ENCODE measurements around the gene FBXW7. TPM values are rescaled to one million over a fixed set of nuclear protein-coding genes. Genes with fewer than 3 reads are reported as not detected.

The FBXW7 gene
- total and polyA plus RNA-seq, 4 donors = 6.5 to 62.7 (median 32.5) TPM

DNA sequence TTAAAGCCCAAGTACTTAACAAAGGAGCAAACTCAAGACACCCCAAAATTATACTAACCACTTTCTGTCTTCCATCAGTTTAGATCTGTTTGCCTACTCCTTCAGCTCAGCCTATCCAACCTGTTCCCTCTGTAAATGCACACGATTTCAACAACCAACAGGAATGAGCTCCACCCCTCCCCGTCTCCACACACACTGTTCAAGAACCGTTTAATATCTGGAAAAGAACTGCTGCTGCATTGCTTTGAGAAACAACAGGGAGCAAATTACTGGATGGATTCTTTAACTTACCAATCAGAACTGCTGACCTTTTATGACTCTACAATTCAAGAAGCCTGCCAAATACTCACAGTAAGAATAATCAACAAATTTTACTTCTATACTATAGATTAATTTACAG lies 87.0 kb downstream of the FBXW7 start:
- H3K4me3 ChIP-seq (ENCODE audit: low read length in 2 of 2) = no peak overlapping the region
- intact Hi-C loops (cut with DNase I) = no loop called here
- 49 to 53% methylated on average over 3 of the region's 3 CpGs for WGBS, 2 donors

DNA sequence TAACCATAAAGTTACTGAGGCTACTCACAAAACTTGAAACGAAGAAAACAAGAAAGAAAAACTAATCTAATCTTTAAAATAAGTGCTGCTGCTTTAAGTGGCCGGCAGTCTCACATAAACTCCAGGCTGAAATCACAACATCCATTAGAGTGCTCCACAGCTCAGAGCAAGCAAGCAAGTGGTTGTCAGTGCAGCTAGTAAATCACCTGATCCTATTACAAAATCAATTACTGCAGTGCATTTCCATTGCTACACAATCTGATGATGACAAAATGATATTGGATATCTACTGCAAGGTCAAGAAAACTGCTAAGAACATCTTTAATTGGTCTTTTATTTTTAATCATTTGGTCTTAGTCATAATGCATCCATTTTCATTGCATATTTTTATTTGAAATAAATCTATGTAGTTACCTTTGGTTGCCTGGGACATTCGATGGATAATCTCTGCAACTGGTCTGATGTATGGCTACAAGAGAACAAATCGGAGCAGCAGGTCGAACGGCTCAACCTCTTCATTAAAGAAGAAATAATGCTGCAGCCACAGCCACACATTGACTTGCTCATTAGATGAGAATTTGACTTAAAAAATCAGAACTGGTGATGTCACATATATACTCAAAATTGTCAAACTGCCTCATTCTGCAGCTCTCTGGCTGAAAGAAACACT lies 87.7 kb downstream of the FBXW7 start:
- Histone ChIP-seq H3K27me3 (ENCODE audit: control insufficient read depth in 1 of 2, insufficient read depth in 2 of 2, low read length in 1 of 2) (no peaks in the 10 kb centered on the region), H3K4me3 (ENCODE audit: low read length in 2 of 2) (no peak overlapping the region), H3K9me3 (ENCODE audit: control insufficient read depth, low read length) (no peaks in the 10 kb centered on the region), H3K4me1 (ENCODE audit: control insufficient read depth in 1 of 2, insufficient read depth in 2 of 2, low read length in 2 of 2) (peaks cover 0 to 1% of the 10 kb centered on the region in 2 donors), H3K27ac (ENCODE audit: low read depth in 1 of 2, low read length in 2 of 2) (no peak overlapping the region), H3K36me3 (ENCODE audit: control insufficient read depth in 1 of 2, insufficient read depth in 2 of 2, low read length in 1 of 2) (no peaks in the 10 kb centered on the region)
- ATAC-seq (ENCODE audit: low FRiP score) = no peak
- no peak for DNase-seq
- 89 to 92% methylated on average over 6 of the region's 6 CpGs for WGBS, 2 donors
- intact Hi-C loops (cut with DNase I) = no loop called here

More for the DNA sequence above, 87.0 kb downstream of the FBXW7 start:
- H3K4me1 ChIP-seq (ENCODE audit: control insufficient read depth in 1 of 2, insufficient read depth in 2 of 2, low read length in 2 of 2) = peaks cover 0 to 1% of the 10 kb centered on the region in 2 donors
- no peaks in the 10 kb centered on the region for H3K27me3 ChIP-seq (ENCODE audit: control insufficient read depth in 1 of 2, insufficient read depth in 2 of 2, low read length in 1 of 2)
- DNase-seq (no peak), ATAC-seq (ENCODE audit: low FRiP score) (no peak)
- H3K27ac ChIP-seq (ENCODE audit: low read depth in 1 of 2, low read length in 2 of 2) = no peak overlapping the region
- no peaks in the 10 kb centered on the region for H3K36me3 ChIP-seq (ENCODE audit: control insufficient read depth in 1 of 2, insufficient read depth in 2 of 2, low read length in 1 of 2)
- H3K9me3 ChIP-seq (ENCODE audit: control insufficient read depth, low read length) = no peaks in the 10 kb centered on the region

DNA sequence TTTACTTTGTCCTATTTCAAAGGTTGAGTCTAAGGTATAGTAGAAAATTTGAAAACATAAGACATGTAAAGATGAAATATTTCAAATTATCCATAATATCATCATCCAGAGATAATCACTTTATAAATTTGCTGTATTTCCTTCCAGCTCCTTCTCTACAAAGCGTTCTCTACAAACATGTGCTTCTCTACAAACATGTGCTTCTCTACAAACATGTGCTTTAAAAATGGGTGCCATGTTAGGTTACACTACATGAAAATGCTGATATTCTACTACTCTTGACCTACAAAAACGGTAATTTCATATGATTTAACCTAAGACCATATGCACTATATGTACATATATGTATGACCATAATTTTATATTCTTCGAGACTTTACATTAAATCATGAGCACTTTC lies 92.0 kb downstream of the FBXW7 start:
- peaks cover 0 to 1% of the 10 kb centered on the region in 2 donors for H3K4me1 ChIP-seq (ENCODE audit: control insufficient read depth in 1 of 2, insufficient read depth in 2 of 2, low read length in 2 of 2)
- no peak overlapping the region for H3K4me3 ChIP-seq (ENCODE audit: low read length in 2 of 2)
- no peaks in the 10 kb centered on the region for H3K36me3 ChIP-seq (ENCODE audit: control insufficient read depth in 1 of 2, insufficient read depth in 2 of 2, low read length in 1 of 2)
- no peak overlapping the region for H3K27ac ChIP-seq (ENCODE audit: low read depth in 1 of 2, low read length in 2 of 2)
- no peak for DNase-seq
- 97 to 99% methylated on average over 3 of the region's 3 CpGs for WGBS, 2 donors
- no peaks in the 10 kb centered on the region for H3K9me3 ChIP-seq (ENCODE audit: control insufficient read depth, low read length)
- intact Hi-C loops (cut with DNase I) = no loop called here
- ATAC-seq (ENCODE audit: low FRiP score) = no peak
- H3K27me3 ChIP-seq (ENCODE audit: control insufficient read depth in 1 of 2, insufficient read depth in 2 of 2, low read length in 1 of 2) = no peaks in the 10 kb centered on the region

GRCh38 chr4:152437561-152437960 lies 98.3 kb downstream of the FBXW7 start:
- intact Hi-C loops (cut with DNase I) = no loop called here
- DNase-seq = no peak
- ATAC-seq (ENCODE audit: low FRiP score) = no peak
- Histone ChIP-seq H3K36me3 (ENCODE audit: control insufficient read depth in 1 of 2, insufficient read depth in 2 of 2, low read length in 1 of 2) (no peaks in the 10 kb centered on the region), H3K4me3 (ENCODE audit: low read length in 2 of 2) (no peak overlapping the region), H3K27me3 (ENCODE audit: control insufficient read depth in 1 of 2, insufficient read depth in 2 of 2, low read length in 1 of 2) (no peaks in the 10 kb centered on the region), H3K4me1 (ENCODE audit: control insufficient read depth in 1 of 2, insufficient read depth in 2 of 2, low read length in 2 of 2) (no peaks in the 10 kb centered on the region), H3K27ac (ENCODE audit: low read depth in 1 of 2, low read length in 2 of 2) (no peak overlapping the region), H3K9me3 (ENCODE audit: control insufficient read depth, low read length) (no peaks in the 10 kb centered on the region)
- WGBS, 2 donors = 96 to 97% methylated on average over 7 of the region's 7 CpGs

DNA sequence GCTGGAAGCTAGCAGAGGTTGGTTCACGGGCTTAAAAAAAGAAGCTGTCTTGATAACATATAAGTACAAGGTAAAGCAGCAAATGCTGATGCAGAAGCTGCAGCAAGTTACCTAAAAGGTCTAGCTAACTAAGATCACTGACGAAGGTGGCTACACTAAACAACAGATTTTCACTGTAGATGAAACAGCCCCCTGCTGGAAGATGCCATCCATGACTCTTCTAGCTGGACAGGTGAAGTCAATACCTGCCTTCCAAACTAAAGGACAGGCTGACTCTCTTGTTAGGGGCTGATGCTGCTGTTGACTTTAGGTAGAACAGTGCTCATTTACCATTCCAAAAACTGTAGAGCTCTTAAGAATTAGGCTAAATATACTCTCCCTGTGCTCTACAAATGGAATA lies 99.5 kb downstream of the FBXW7 start:
- 89 to 97% methylated on average over 2 of the region's 2 CpGs for WGBS, 2 donors
- intact Hi-C loops (cut with DNase I) = no loop called here
- DNase-seq = no peak
- no peak overlapping the region for H3K4me3 ChIP-seq (ENCODE audit: low read length in 2 of 2)
- no peak overlapping the region for H3K27ac ChIP-seq (ENCODE audit: low read depth in 1 of 2, low read length in 2 of 2)
- no peaks in the 10 kb centered on the region for H3K36me3 ChIP-seq (ENCODE audit: control insufficient read depth in 1 of 2, insufficient read depth in 2 of 2, low read length in 1 of 2)
- H3K9me3 ChIP-seq (ENCODE audit: control insufficient read depth, low read length) = no peaks in the 10 kb centered on the region
- no peaks in the 10 kb centered on the region for H3K27me3 ChIP-seq (ENCODE audit: control insufficient read depth in 1 of 2, insufficient read depth in 2 of 2, low read length in 1 of 2)
- H3K4me1 ChIP-seq (ENCODE audit: control insufficient read depth in 1 of 2, insufficient read depth in 2 of 2, low read length in 2 of 2) = no peaks in the 10 kb centered on the region
- no peak for ATAC-seq (ENCODE audit: low FRiP score)

DNA sequence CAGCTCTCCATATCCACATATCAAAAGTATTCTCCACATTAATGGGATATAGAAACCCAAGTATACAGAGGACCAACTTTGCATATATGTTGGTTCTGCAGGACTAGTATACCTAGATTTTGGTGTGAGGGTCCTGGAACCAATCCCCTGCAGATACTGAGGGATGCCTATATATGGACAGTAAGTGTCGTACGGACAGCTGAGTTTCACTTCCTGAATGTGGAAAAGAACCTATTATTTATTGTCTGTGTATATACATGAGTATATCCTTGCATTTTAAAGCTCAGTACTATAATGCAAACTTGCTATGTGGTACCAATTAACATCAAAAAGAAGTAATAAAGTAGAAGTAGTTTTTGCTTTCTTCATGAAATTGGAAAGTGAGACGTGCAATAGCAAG lies 101.9 kb downstream of the FBXW7 start:
- H3K36me3 ChIP-seq (ENCODE audit: control insufficient read depth in 1 of 2, insufficient read depth in 2 of 2, low read length in 1 of 2) = no peaks in the 10 kb centered on the region
- no peak overlapping the region for H3K27ac ChIP-seq (ENCODE audit: low read depth in 1 of 2, low read length in 2 of 2)
- 94 to 97% methylated on average over 3 of the region's 3 CpGs for WGBS, 2 donors
- ATAC-seq (ENCODE audit: low FRiP score) = no peak
- no peaks in the 10 kb centered on the region for H3K4me1 ChIP-seq (ENCODE audit: control insufficient read depth in 1 of 2, insufficient read depth in 2 of 2, low read length in 2 of 2)
- DNase-seq = no peak
- H3K9me3 ChIP-seq (ENCODE audit: control insufficient read depth, low read length) = no peaks in the 10 kb centered on the region
- H3K27me3 ChIP-seq (ENCODE audit: control insufficient read depth in 1 of 2, insufficient read depth in 2 of 2, low read length in 1 of 2) = no peaks in the 10 kb centered on the region
- intact Hi-C loops (cut with DNase I) = no loop called here
- H3K4me3 ChIP-seq (ENCODE audit: low read length in 2 of 2) = no peak overlapping the region

DNA sequence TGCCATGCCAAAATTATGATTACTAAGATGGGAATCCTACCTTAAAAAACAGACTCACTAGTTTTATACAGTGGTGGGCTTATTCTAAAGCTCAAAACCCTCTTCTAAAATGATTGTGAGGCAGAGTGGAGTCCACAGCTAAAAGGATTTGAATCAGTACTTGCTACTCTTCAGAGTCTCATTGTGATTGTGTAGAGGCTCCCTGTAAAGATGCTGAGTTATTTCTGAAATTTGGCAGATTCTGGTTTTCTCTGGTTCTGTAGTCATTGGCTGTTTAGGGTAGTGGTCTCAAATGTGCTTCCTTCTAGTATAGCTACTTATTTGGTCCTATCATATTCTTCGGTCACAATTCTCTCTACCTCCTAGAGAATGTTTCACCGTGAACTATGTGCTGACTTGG lies 104.1 kb downstream of the FBXW7 start:
- 98% methylated on average over 2 of the region's 2 CpGs for WGBS, 2 donors
- no peaks in the 10 kb centered on the region for H3K36me3 ChIP-seq (ENCODE audit: control insufficient read depth in 1 of 2, insufficient read depth in 2 of 2, low read length in 1 of 2)
- DNase-seq (no peak), ATAC-seq (ENCODE audit: low FRiP score) (no peak)
- intact Hi-C loops (cut with DNase I) = no loop called here
- no peaks in the 10 kb centered on the region for H3K4me1 ChIP-seq (ENCODE audit: control insufficient read depth in 1 of 2, insufficient read depth in 2 of 2, low read length in 2 of 2)
- no peak overlapping the region for H3K4me3 ChIP-seq (ENCODE audit: low read length in 2 of 2)
- no peaks in the 10 kb centered on the region for H3K9me3 ChIP-seq (ENCODE audit: control insufficient read depth, low read length)
- no peak overlapping the region for H3K27ac ChIP-seq (ENCODE audit: low read depth in 1 of 2, low read length in 2 of 2)
- H3K27me3 ChIP-seq (ENCODE audit: control insufficient read depth in 1 of 2, insufficient read depth in 2 of 2, low read length in 1 of 2) = no peaks in the 10 kb centered on the region

- DNase-seq (no peak), ATAC-seq (ENCODE audit: low FRiP score) (no peak)
- Histone ChIP-seq H3K27ac (ENCODE audit: low read depth in 1 of 2, low read length in 2 of 2) (no peak overlapping the region), H3K4me3 (ENCODE audit: low read length in 2 of 2) (no peak overlapping the region), H3K9me3 (ENCODE audit: control insufficient read depth, low read length) (no peaks in the 10 kb centered on the region), H3K36me3 (ENCODE audit: control insufficient read depth in 1 of 2, insufficient read depth in 2 of 2, low read length in 1 of 2) (no peaks in the 10 kb centered on the region), H3K4me1 (ENCODE audit: control insufficient read depth in 1 of 2, insufficient read depth in 2 of 2, low read length in 2 of 2) (no peaks in the 10 kb centered on the region), H3K27me3 (ENCODE audit: control insufficient read depth in 1 of 2, insufficient read depth in 2 of 2, low read length in 1 of 2) (no peaks in the 10 kb centered on the region)
- intact Hi-C loops (cut with DNase I) = no loop called here
These were observed 104.6 kb downstream of the FBXW7 start for GRCh38 chr4:152431291-152431690.

- no peaks in the 10 kb centered on the region for H3K9me3 ChIP-seq (ENCODE audit: control insufficient read depth, low read length)
- no peaks in the 10 kb centered on the region for H3K27me3 ChIP-seq (ENCODE audit: control insufficient read depth in 1 of 2, insufficient read depth in 2 of 2, low read length in 1 of 2)
- no peak overlapping the region for H3K4me3 ChIP-seq (ENCODE audit: low read length in 2 of 2)
- H3K27ac ChIP-seq (ENCODE audit: low read depth in 1 of 2, low read length in 2 of 2) = no peak overlapping the region
- no peaks in the 10 kb centered on the region for H3K36me3 ChIP-seq (ENCODE audit: control insufficient read depth in 1 of 2, insufficient read depth in 2 of 2, low read length in 1 of 2)
- H3K4me1 ChIP-seq (ENCODE audit: control insufficient read depth in 1 of 2, insufficient read depth in 2 of 2, low read length in 2 of 2) = no peaks in the 10 kb centered on the region
- DNase-seq = no peak
- intact Hi-C loops (cut with DNase I) = no loop called here
- ATAC-seq (ENCODE audit: low FRiP score) = no peak
These were observed 105.4 kb downstream of the FBXW7 start for GRCh38 chr4:152430507-152430906.

Data from aorta (tissue), 5 donors.